ENCODE measurements around the gene LRRC71.

Gene LRRC71

GRCh38 chr1:156898161-156898566, 22.3 kb upstream of the LRRC71 start:
- Mint-ChIP-seq H3K27me3 (peaks cover 83% of the 10 kb centered on the region), H3K4me1 (peaks cover 4% of the 10 kb centered on the region), H3K9me3 (no peaks in the 10 kb centered on the region), H3K36me3 (no peaks in the 10 kb centered on the region), H3K4me3 (no peak overlapping the region), H3K27ac (no peak overlapping the region)
- ATAC-seq, result no peak

DNA sequence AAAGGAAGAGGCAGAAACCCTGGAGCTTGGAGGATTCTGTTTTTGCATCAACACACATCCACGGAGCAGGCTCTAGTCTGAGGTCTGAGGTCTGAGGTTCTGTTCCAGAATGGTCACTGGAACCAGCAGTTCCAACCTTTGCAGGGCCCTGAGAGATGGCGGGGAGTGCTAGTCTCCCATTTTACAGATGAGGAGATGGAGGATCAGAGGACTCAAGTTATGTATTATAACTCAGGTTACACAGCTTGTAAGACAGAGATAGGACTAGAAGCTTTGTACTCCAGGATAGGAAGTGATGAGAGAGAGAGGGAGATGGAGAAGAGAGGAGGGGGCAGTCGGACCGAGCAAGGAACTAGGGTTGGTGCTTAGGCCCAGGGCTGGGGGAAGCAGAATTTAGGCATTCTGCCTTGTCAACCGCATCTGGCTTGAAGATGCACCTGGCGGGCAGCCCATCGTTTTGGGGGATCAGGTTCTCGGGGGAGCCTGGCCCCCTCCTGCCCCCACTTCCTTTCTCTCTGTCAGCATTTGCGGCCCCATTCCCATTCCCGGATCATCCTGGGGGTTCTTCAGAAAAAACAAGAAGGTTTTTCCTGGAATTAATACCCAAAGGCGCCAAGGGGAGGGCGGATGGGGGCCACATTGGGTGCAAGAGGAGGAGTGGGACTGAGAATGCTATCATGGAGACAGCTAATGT, 21.3 kb upstream of the LRRC71 start:
- Mint-ChIP-seq H3K36me3 (no peaks in the 10 kb centered on the region), H3K9me3 (no peaks in the 10 kb centered on the region), H3K4me3 (no peak overlapping the region), H3K27me3 (peaks cover 73% of the 10 kb centered on the region), H3K27ac (no peak overlapping the region), H3K4me1 (peaks cover 4% of the 10 kb centered on the region)
- ATAC-seq, result no peak

GRCh38 chr1:156899956-156900718, 20.3 kb upstream of the LRRC71 start:
- Mint-ChIP-seq H3K27me3 (peaks cover 66% of the 10 kb centered on the region), H3K4me3 (no peak overlapping the region), H3K9me3 (no peaks in the 10 kb centered on the region), H3K4me1 (peaks cover 4% of the 10 kb centered on the region), H3K36me3 (no peaks in the 10 kb centered on the region), H3K27ac (no peak overlapping the region)
- no peak for ATAC-seq

DNA sequence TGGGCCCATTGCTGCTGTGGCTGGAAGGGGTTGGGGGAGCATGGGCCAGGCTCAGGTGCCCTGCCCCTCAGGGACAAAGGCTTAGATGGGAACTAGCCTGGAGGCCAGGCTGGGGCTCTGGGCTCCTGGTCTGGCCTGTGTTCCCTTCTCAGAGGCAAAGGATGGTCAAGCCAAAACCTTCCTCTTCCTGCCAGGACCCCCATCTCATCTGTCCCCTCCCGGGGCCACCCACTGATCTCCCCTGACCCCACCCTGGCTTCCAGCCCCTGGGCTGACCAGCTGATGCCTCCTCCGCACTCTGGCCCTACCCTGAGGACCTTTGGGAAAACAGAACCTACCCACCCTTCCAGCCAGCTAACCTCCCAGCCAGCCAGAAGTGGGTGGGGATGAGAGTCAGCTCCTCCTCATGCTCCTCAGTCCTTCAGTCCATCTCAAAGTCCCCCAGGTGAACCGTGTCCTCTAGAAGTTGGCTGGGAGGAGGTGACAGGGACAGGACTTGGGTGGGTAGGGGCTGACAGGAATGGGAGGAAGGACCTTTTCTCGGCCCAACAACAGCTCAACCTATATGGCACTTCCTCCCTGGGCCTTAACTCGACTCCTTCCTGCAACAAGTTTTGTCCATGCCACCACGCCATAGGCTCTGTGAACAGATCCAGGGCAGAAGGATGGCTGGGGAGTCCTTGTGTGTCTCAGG, 19.4 kb upstream of the LRRC71 start:
- no peaks in the 10 kb centered on the region for H3K36me3 Mint-ChIP-seq
- peaks cover 66% of the 10 kb centered on the region for H3K27me3 Mint-ChIP-seq
- H3K4me3 Mint-ChIP-seq, result no peak overlapping the region
- H3K27ac Mint-ChIP-seq, result no peak overlapping the region
- peaks cover 4% of the 10 kb centered on the region for H3K4me1 Mint-ChIP-seq
- no peak for ATAC-seq
- H3K9me3 Mint-ChIP-seq, result no peaks in the 10 kb centered on the region

DNA sequence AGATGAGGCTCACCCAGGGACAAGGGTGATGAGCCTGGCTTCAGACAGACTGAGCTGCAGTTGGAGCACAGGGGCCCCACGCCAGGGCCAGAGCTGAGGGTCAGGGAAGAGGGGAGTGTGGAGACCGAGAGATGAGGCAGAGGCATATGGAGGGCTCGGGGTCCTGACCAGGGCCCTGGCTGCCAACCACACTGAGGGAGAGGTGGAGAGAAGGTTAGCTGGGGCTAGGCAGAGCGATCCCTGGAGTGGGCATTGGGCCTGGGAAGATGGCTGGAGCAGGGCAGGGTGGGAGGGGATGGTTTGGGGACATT, 18.9 kb upstream of the LRRC71 start:
- Mint-ChIP-seq H3K36me3 (no peaks in the 10 kb centered on the region), H3K27ac (no peak overlapping the region), H3K9me3 (no peaks in the 10 kb centered on the region), H3K4me1 (peaks cover 4% of the 10 kb centered on the region), H3K4me3 (no peak overlapping the region), H3K27me3 (peaks cover 66% of the 10 kb centered on the region)
- ATAC-seq, result no peak

DNA sequence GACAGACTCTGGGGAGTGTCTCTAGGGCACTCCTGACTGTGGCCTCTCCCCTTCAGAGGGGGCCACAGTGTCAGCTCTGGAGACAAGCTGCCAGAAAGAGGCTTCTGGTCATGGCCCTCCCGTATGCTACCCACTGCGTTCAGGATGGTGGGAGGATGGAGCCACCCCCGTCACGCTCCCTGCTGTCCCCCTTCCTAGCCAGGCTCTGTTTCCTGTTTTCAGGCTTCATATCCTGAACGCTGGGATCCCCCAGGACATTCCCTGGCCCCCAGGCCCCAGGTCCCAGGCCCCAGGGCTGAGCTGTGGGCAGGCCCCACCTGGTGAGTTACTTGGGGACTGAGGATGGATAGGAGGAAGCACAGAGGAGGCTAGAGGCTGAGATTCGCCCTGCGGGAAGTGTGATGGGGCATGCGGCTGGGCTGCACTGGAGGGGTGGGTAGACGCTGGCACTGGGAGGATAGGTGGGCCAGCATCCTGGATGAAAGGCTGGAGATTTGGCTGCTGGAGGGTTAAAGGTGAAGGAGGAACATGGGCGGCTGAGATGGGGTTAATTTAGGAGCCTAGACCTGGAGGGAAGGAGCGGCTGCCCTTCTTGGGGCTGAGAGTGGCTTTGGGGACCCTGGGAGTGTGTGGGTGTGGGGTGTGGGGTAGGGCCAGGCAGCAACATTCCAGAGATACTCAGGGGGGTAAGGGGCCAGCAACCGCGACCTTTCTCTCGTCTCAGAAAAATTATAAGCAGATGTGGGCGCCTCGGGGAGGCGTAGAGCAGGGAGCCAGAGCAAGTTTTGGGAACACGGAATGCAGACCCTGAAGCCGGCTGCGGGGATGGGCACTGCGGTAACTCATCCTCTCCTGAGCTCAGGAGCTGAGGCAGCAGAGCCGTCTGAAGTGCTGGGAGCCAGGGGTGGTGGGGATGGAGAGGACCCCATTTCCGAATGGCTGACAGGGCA, 18.2 kb upstream of the LRRC71 start:
- no peak for ATAC-seq
- Mint-ChIP-seq H3K27me3 (peaks cover 66% of the 10 kb centered on the region), H3K27ac (no peak overlapping the region)

GRCh38 chr1:156903328-156904091, 16.9 kb upstream of the LRRC71 start:
- H3K9me3 Mint-ChIP-seq, result no peaks in the 10 kb centered on the region
- no peaks in the 10 kb centered on the region for H3K36me3 Mint-ChIP-seq
- H3K27ac Mint-ChIP-seq, result no peak overlapping the region
- H3K4me1 Mint-ChIP-seq, result peaks cover 6% of the 10 kb centered on the region
- peaks cover 65% of the 10 kb centered on the region for H3K27me3 Mint-ChIP-seq
- no peak overlapping the region for H3K4me3 Mint-ChIP-seq
- no peak for ATAC-seq

More for the DNA sequence above, 18.2 kb upstream of the LRRC71 start:
- Mint-ChIP-seq H3K36me3 (no peaks in the 10 kb centered on the region), H3K9me3 (no peaks in the 10 kb centered on the region), H3K4me3 (no peak overlapping the region), H3K4me1 (peaks cover 10% of the 10 kb centered on the region)

DNA sequence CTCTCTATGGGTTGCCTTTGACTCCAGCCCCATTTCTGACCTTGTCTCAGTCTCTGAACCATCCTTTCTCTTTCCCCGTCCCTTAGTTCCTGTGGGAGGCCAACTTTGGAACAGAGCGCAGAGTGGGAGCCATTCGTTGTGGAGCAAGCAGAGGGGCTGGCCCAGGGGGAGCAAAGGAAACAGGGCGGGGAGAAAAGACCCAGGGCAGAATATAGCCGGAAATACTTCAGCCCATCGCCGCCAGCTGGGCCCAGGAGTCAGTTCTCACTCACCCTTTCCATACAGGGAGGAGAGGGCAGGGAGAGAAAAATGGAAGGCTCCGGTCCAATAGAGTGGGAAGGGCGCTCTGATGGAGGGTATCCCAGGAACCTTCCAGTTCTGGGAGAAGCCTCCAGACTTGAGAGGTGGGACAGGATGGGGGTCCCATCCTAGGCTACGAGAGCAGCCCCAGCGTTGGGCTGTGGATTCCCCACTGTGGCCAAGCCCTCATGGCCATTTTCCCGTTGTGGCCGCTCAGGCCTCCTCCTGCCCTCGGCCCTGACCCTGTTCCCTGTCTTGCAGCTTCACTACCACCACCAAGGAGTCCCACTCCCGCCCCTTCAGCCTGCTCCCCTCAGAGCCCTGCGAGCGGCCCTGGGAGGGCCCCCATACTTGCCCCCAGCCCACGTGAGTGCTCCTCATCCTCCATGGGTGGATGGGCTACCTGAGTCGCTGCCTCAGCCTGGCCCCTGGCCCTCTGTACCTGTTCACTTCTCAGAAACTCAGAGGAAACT, 16.1 kb upstream of the LRRC71 start:
- no peaks in the 10 kb centered on the region for H3K9me3 Mint-ChIP-seq
- H3K36me3 Mint-ChIP-seq, result no peaks in the 10 kb centered on the region

GRCh38 chr1:156905176-156905575, 15.3 kb upstream of the LRRC71 start:
- Mint-ChIP-seq H3K36me3 (no peaks in the 10 kb centered on the region), H3K4me3 (no peak overlapping the region), H3K27ac (no peak overlapping the region), H3K9me3 (no peaks in the 10 kb centered on the region), H3K4me1 (peaks cover 6% of the 10 kb centered on the region), H3K27me3 (peaks cover 65% of the 10 kb centered on the region)
- no peak for ATAC-seq

More for the DNA sequence above, 16.1 kb upstream of the LRRC71 start:
- ATAC-seq, result no peak
- Mint-ChIP-seq H3K4me1 (peaks cover 6% of the 10 kb centered on the region), H3K27ac (no peak overlapping the region), H3K4me3 (no peak overlapping the region), H3K27me3 (peaks cover 65% of the 10 kb centered on the region)

GRCh38 chr1:156905651-156906050, 14.8 kb upstream of the LRRC71 start:
- no peak overlapping the region for H3K4me3 Mint-ChIP-seq
- ATAC-seq, result no peak
- no peak overlapping the region for H3K27ac Mint-ChIP-seq
- peaks cover 11% of the 10 kb centered on the region for H3K4me1 Mint-ChIP-seq
- H3K27me3 Mint-ChIP-seq, result peaks cover 70% of the 10 kb centered on the region
- H3K9me3 Mint-ChIP-seq, result no peaks in the 10 kb centered on the region
- H3K36me3 Mint-ChIP-seq, result no peaks in the 10 kb centered on the region

DNA sequence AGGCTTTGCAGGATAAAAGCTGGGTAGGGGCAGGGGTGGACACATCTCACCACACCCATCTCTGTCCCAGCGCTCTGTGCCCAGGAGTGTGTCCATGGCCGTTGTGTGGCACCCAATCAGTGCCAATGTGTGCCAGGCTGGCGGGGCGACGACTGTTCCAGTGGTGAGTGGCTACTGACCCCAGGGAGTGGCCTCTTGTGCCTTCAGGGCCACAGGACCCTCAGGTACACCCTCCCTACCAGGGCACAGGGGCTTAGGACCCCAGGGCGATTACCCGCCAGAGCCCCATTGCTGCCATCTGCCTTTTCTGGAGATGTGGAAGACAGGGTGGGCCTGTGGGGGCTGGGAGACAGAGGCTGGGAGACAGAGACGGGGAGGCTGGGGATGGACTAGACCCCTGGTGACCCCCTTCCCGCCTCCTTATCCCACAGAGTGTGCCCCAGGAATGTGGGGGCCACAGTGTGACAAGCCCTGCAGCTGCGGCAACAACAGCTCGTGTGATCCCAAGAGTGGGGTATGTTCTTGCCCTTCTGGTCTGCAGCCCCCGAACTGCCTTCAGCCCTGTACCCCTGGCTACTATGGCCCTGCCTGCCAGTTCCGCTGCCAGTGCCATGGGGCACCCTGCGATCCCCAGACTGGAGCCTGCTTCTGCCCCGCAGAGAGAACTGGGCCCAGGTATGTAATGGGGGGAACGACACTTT, 14.1 kb upstream of the LRRC71 start:
- Mint-ChIP-seq H3K4me3 (no peak overlapping the region), H3K9me3 (no peaks in the 10 kb centered on the region), H3K36me3 (no peaks in the 10 kb centered on the region), H3K27me3 (peaks cover 70% of the 10 kb centered on the region), H3K27ac (no peak overlapping the region), H3K4me1 (peaks cover 12% of the 10 kb centered on the region)
- no peak for ATAC-seq

- no peaks in the 10 kb centered on the region for H3K36me3 Mint-ChIP-seq
- H3K27me3 Mint-ChIP-seq, result peaks cover 71% of the 10 kb centered on the region
- peaks cover 12% of the 10 kb centered on the region for H3K4me1 Mint-ChIP-seq
Observed at GRCh38 chr1:156908541-156908940, 11.9 kb upstream of the LRRC71 start.

DNA sequence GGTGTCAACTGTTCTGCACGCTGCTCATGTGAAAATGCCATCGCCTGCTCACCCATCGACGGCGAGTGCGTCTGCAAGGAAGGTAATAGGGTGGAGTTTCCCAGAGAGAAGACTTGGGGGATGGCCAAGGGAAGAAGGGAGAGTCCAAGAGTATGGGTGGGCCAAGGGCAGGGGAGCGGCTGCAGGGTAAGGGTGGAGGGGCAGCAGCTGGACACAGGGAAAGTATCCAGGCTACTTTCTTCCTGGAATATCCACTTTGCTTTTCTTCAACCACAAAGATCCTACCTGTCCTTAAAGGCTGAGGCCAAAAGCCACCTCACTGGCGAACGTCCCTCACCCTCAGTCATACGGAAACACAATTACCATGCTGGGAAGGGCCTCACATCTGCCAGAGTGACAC, 11.5 kb upstream of the LRRC71 start:
- no peak overlapping the region for H3K4me3 Mint-ChIP-seq

More at GRCh38 chr1:156908541-156908940, 11.9 kb upstream of the LRRC71 start:
- H3K9me3 Mint-ChIP-seq, result no peaks in the 10 kb centered on the region
- no peak overlapping the region for H3K4me3 Mint-ChIP-seq
- H3K27ac Mint-ChIP-seq, result no peak overlapping the region
- ATAC-seq, result no peak

More for the DNA sequence above, 11.5 kb upstream of the LRRC71 start:
- Mint-ChIP-seq H3K27ac (no peak overlapping the region), H3K4me1 (peaks cover 12% of the 10 kb centered on the region), H3K36me3 (no peaks in the 10 kb centered on the region), H3K27me3 (peaks cover 76% of the 10 kb centered on the region), H3K9me3 (no peaks in the 10 kb centered on the region)
- no peak for ATAC-seq

All from stimulated activated memory B cell treated with anti-CD40 and anti-IgM and Interleukin-4, amounts not matched to agents 10 μg/mL and 1 μg/mL and 100 μg/mL, for 72 hours (primary cell).